Ascending aorta (tissue), 2 donors: Measurements from ENCODE around the gene FYN. TPM values are rescaled to one million over a fixed set of nuclear protein-coding genes. Genes with fewer than 3 reads are reported as not detected.

ENCODE experiments used
- DNase-seq, 2 donors: peaks; one replicate each; pipeline ENCODE4 v3.0.0-alpha.2; 2019; ENCODE audit warnings: low spot score in 2 of 2
- H3K27ac ChIP-seq, 2 donors: fragments of 200-600 bp; sonication (generic); one replicate each; pipeline ENCODE4 v1.5.1; 2016 to 2017; ENCODE audit warnings: mild to moderate bottlenecking in 1 of 2
- H3K27me3 ChIP-seq: fragments of 200-600 bp; sonication (generic); one replicate; pipeline ENCODE4 v1.5.1; 2017
- H3K36me3 ChIP-seq, 2 donors: fragments of 200-600 bp; sonication (generic); one replicate each; pipeline ENCODE4 v1.5.1; 2016
- H3K4me1 ChIP-seq, 2 donors: fragments of 200-600 bp; sonication (generic); one replicate each; pipeline ENCODE4 v1.5.1; 2016 to 2017; ENCODE audit warnings: mild to moderate bottlenecking in 1 of 2
- H3K4me3 ChIP-seq, 2 donors: fragments of 200-600 bp; sonication (generic); one replicate each; pipeline ENCODE4 v1.5.1; 2016 to 2017; ENCODE audit warnings: mild to moderate bottlenecking in 1 of 2
- H3K9me3 ChIP-seq, 2 donors: fragments of 200-600 bp; sonication (generic); one replicate each; pipeline ENCODE4 v1.5.1; 2016
- CTCF ChIP-seq, 3 experiments: fragments of 200-600 bp in 2 of 3; fragments of 450-650 bp in 1 of 3; sonication (generic) in 2 of 3; IDR thresholded peaks; one replicate each; pipeline ENCODE4 v1.5.1; 2016 to 2019; ENCODE audit warnings: antibody characterized with exemption in 3 of 3, mild to moderate bottlenecking in 1 of 3, moderate library complexity in 1 of 3
- intact Hi-C: fragments of 100-400 bp; cut with DNase I; formaldehyde crosslinking; loops from one replicate; pipeline ENCODE4 v1.15.1; 2023
- total RNA-seq: library from RNA; depleted of rRNA; stranded (reverse); fragments of >200 nt; gene quantifications from one replicate; pipeline ENCODE4 v1.1.0, GENCODE V29; 2016

FYN gene
- total RNA-seq, 1 donor from 2014 or later, result 141 TPM

GRCh38 chr6:111680015-111680712 is 193.1 kb downstream of the FYN start:
- no peak for DNase-seq
- no peaks in the 10 kb centered on the region for H3K27me3 ChIP-seq
- H3K9me3 ChIP-seq, result no peaks in the 10 kb centered on the region
- no peaks in the 10 kb centered on the region for H3K36me3 ChIP-seq
- TF ChIP-seq CTCF (IDR thresholded peaks at IDR 0.05), result no peak
- H3K27ac ChIP-seq, result no peak overlapping the region
- peaks cover 0 to 27% of the 10 kb centered on the region in 2 donors for H3K4me1 ChIP-seq
- no peak overlapping the region for H3K4me3 ChIP-seq
- intact Hi-C loops, result no loop called here

GRCh38 chr6:111679126-111679858 is 194.0 kb downstream of the FYN start:
- Histone ChIP-seq H3K4me1 (peaks cover 0 to 27% of the 10 kb centered on the region in 2 donors), H3K27ac (no peak overlapping the region), H3K9me3 (no peaks in the 10 kb centered on the region), H3K27me3 (no peaks in the 10 kb centered on the region), H3K36me3 (peaks cover 0 to 1% of the 10 kb centered on the region in 2 donors), H3K4me3 (no peak overlapping the region)
- TF ChIP-seq CTCF (IDR thresholded peaks at IDR 0.05), result no peak
- DNase-seq, result no peak
- intact Hi-C loops, result no loop called here

- no peak for DNase-seq
- Histone ChIP-seq H3K4me1 (peaks cover 0 to 13% of the 10 kb centered on the region in 2 donors), H3K4me3 (no peak overlapping the region), H3K27me3 (no peaks in the 10 kb centered on the region), H3K9me3 (no peaks in the 10 kb centered on the region), H3K27ac (no peak overlapping the region), H3K36me3 (peaks cover 3 to 12% of the 10 kb centered on the region in 2 donors)
- TF ChIP-seq CTCF (IDR thresholded peaks at IDR 0.05), result no peak
- intact Hi-C loops, result no loop called here
Measured at GRCh38 chr6:111677249-111677990, 195.8 kb downstream of the FYN start.

- H3K4me3 ChIP-seq, result no peak overlapping the region
- H3K27ac ChIP-seq, result no peak overlapping the region
- H3K36me3 ChIP-seq, result peaks cover 3 to 18% of the 10 kb centered on the region in 2 donors
- no peak for DNase-seq
- intact Hi-C loops, result no loop called here
- H3K27me3 ChIP-seq, result no peaks in the 10 kb centered on the region
- no peak for TF ChIP-seq CTCF (IDR thresholded peaks at IDR 0.05)
- H3K9me3 ChIP-seq, result no peaks in the 10 kb centered on the region
- peaks cover 0 to 13% of the 10 kb centered on the region in 2 donors for H3K4me1 ChIP-seq
Measured at GRCh38 chr6:111676383-111676782, 196.9 kb downstream of the FYN start.

GRCh38 chr6:111674883-111675282 is 198.4 kb downstream of the FYN start:
- intact Hi-C loops, result no loop called here
- no peak for TF ChIP-seq CTCF (IDR thresholded peaks at IDR 0.05)
- Histone ChIP-seq H3K4me1 (peaks cover 0 to 4% of the 10 kb centered on the region in 2 donors), H3K27me3 (no peaks in the 10 kb centered on the region), H3K27ac (no peak overlapping the region), H3K36me3 (peaks cover 3 to 18% of the 10 kb centered on the region in 2 donors), H3K9me3 (no peaks in the 10 kb centered on the region), H3K4me3 (no peak overlapping the region)
- DNase-seq, result no peak
